ENCODE results near the gene SPATA6. TPM values are rescaled to one million over a fixed set of nuclear protein-coding genes. Genes with fewer than 3 reads are reported as not detected.

The SPATA6 gene
- total and polyA plus RNA-seq, 2 of the 4 experiments (the other 2 are of a cell fraction) = 1.1 to 2.0 TPM

GRCh38 chr1:48362901-48363300, 109.1 kb downstream of the SPATA6 start:
- Histone ChIP-seq H2BK20ac (ENCODE audit: low read depth, low read length) (no peak overlapping the region), H3K9me3 (ENCODE audit: control insufficient read depth, insufficient read depth, low read length) (no peaks in the 10 kb centered on the region), H2BK5ac (ENCODE audit: low read depth, low read length, poor library complexity, severe bottlenecking) (no peak overlapping the region), H3K14ac (replicated peaks; ENCODE audit: low read depth, low read length) (no peak overlapping the region), H3K9me1 (ENCODE audit: insufficient read depth, low read length) (no peaks in the 10 kb centered on the region), H3K79me1 (ENCODE audit: low read depth in 1 of 2, low read length in 2 of 2) (no peaks in the 10 kb centered on the region), H4K8ac (ENCODE audit: low read depth in 2 of 2, low read length in 2 of 2) (no peak overlapping the region), H3K27ac (ENCODE audit: insufficient read depth, low read length) (no peak overlapping the region), H4K20me1 (ENCODE audit: insufficient read depth, low read length) (no peaks in the 10 kb centered on the region), H3K18ac (ENCODE audit: low read depth, low read length) (no peak overlapping the region), H3K9ac (ENCODE audit: low read depth, low read length) (no peak overlapping the region), H3K4me1 (ENCODE audit: control insufficient read depth, insufficient read depth, low read length) (no peaks in the 10 kb centered on the region), H3K4me3 (ENCODE audit: insufficient read depth, low read depth, low read length) (no peak overlapping the region), H2BK15ac (ENCODE audit: low read depth, low read length) (no peak overlapping the region), H4K91ac (ENCODE audit: insufficient read depth, low read depth, low read length) (no peak overlapping the region), H3K4ac (ENCODE audit: low read depth, low read length) (no peak overlapping the region), H4K5ac (ENCODE audit: low read depth, low read length) (no peak overlapping the region), H3K23ac (ENCODE audit: low read depth, low read length) (no peak overlapping the region), H2AK9ac (replicated peaks; ENCODE audit: low read depth, low read length, poor library complexity) (no peak overlapping the region), H3K27me3 (ENCODE audit: control insufficient read depth, insufficient read depth, low read length) (no peaks in the 10 kb centered on the region), H2AK5ac (ENCODE audit: low read depth, low read length) (no peak overlapping the region), H3K56ac (ENCODE audit: extremely low read depth, insufficient read depth, low read length) (no peak overlapping the region), H2AFZ (replicated peaks; ENCODE audit: low read length, poor library complexity) (no peak overlapping the region), H3K4me2 (ENCODE audit: low read depth, low read length) (no peak overlapping the region), H2BK120ac (ENCODE audit: low read depth, low read length) (no peak overlapping the region), H3K36me3 (ENCODE audit: control insufficient read depth, insufficient read depth, low read length) (no peaks in the 10 kb centered on the region)
- POLR2A ChIA-PET (ENCODE audit: unreplicated experiment) = no interaction called here
- TF ChIP-seq CEBPB (IDR thresholded peaks at IDR 0.05; ENCODE audit: low read depth, low read length) (peak; percentile 91), CHD1 (IDR thresholded peaks at IDR 0.05; ENCODE audit: low read depth, low read length) (no peak), ELK1 (IDR thresholded peaks at IDR 0.05; ENCODE audit: borderline replicate concordance, low read depth, low read length) (no peak)
- no peak for DNase-seq
- dilution Hi-C loops (cut with HindIII; ENCODE audit: low sequenced_read_pairs, unreplicated experiment) = no loop called here
- intact Hi-C loops (cut with micrococcal nuclease) = no loop called here
- CTCF ChIA-PET = interaction anchor here (1.1 kb wide), 1 partner anchor 24 kb away, joined by 3 read pairs; no protein-coding TSS in a partner anchor
- no CpG with 5 or more reads among the region's 7 CpGs for WGBS, 2 experiments (ENCODE audit: extremely low coverage in 2 of 2, insufficient read length in 1 of 2)
- no TSS peak for BruUV-seq (replicated peaks)
- in situ Hi-C loops (cut with MboI; ENCODE audit: low sequenced_read_pairs) = no loop called here
- no peak for ATAC-seq (ENCODE audit: low read depth)
